ENCODE results near the gene OBP2A. TPM values are rescaled to one million over a fixed set of nuclear protein-coding genes. Genes with fewer than 3 reads are reported as not detected.
"Not testable (repeated sequence)": the region's sequence is repeated elsewhere in the genome, so short reads cannot be mapped to it uniquely, and the experiment has no call there.

OBP2A gene, protein sequence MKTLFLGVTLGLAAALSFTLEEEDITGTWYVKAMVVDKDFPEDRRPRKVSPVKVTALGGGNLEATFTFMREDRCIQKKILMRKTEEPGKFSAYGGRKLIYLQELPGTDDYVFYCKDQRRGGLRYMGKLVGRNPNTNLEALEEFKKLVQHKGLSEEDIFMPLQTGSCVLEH
- total RNA-seq (ENCODE audit: unreplicated experiment) = not detected
- long read RNA-seq = 0 reads

DNA sequence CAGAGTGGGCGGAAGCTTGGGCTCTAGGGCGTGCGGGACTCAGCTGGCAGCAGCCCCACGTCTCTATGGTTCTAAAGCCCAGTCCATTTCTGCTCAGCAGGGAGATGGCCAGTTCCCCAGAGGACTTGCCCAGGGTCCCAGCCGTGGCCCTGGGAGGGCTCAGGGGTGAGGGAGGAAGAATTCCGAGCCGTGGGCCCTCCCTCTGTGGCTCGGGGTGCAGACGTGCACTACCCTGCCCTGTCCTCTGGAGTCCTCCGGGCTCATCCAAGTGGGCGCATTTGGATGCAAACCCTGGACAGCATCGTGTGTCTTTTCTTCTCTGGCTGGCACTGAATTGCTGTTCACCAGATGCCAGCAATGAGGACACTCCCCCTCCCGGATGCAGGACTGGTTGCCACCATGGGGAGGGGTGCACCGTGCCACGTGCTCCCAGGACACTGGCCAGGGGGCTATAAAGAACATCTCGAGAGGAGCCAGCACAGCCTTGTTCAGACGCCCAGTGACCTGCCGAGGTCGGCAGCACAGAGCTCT is at the start of gene OBP2A:
Gene OBP2A, plus strand, starts transcription at position 481 of the 531 bp plus-strand sequence. CDS start 55 bp downstream, outside the sequence.
- DNase-seq (ENCODE audit: low spot score); H3K36me3 Mint-ChIP-seq (ENCODE audit: low read depth, unreplicated experiment); H3K27me3 Mint-ChIP-seq (ENCODE audit: unreplicated experiment); H3K27ac Mint-ChIP-seq (ENCODE audit: unreplicated experiment); H3K4me3 Mint-ChIP-seq (ENCODE audit: unreplicated experiment); H3K4me1 Mint-ChIP-seq (ENCODE audit: unreplicated experiment); H3K9me3 Mint-ChIP-seq (ENCODE audit: unreplicated experiment): not testable (repeated sequence)

DNA sequence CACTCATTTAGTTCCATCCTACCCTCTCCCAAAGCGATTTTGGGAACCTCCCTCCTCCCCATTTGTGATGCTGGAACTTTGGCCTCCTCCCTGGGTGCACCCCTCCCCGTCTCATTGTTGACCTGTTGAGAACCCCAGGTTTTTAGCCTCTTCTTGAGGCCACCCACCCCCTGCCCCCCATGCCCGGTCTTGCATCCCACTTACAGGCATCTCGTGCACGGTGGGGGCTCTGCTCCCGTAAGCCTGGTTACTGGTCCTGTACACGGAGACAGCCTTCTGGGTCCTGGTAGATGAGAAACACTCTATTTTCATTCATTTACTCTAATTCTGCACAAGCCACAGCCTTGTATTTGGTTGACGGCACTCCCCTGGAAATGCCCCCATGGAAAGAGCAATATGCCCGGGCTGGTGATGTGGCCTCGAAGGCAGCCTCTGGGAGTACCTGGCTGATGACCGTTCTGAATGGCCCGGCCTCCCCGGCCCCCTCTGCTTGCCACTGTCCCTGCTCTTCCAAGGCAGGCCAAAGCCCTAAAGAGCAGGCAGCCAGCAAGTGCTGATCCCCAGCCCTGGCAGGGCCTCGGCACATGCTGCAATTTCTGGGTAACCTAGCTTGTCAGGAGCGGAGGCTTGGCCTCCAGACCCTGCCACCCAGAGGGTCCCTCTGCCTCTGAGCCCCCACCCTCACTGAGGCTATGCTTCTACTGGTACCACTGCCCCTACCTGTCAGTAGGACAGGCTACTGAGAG is 47.4 kb upstream of the OBP2A start:
- Mint-ChIP-seq H3K27me3 (ENCODE audit: unreplicated experiment) (peaks cover 6% of the 10 kb centered on the region), H3K4me3 (ENCODE audit: unreplicated experiment) (no peak overlapping the region), H3K9me3 (ENCODE audit: unreplicated experiment) (no peaks in the 10 kb centered on the region), H3K36me3 (ENCODE audit: low read depth, unreplicated experiment) (peaks cover 5% of the 10 kb centered on the region), H3K4me1 (ENCODE audit: unreplicated experiment) (peaks cover 5% of the 10 kb centered on the region), H3K27ac (ENCODE audit: unreplicated experiment) (no peak overlapping the region)
- no peak for DNase-seq (ENCODE audit: low spot score)
- TF ChIP-seq, protein P1, sequence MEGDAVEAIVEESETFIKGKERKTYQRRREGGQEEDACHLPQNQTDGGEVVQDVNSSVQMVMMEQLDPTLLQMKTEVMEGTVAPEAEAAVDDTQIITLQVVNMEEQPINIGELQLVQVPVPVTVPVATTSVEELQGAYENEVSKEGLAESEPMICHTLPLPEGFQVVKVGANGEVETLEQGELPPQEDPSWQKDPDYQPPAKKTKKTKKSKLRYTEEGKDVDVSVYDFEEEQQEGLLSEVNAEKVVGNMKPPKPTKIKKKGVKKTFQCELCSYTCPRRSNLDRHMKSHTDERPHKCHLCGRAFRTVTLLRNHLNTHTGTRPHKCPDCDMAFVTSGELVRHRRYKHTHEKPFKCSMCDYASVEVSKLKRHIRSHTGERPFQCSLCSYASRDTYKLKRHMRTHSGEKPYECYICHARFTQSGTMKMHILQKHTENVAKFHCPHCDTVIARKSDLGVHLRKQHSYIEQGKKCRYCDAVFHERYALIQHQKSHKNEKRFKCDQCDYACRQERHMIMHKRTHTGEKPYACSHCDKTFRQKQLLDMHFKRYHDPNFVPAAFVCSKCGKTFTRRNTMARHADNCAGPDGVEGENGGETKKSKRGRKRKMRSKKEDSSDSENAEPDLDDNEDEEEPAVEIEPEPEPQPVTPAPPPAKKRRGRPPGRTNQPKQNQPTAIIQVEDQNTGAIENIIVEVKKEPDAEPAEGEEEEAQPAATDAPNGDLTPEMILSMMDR (IDR thresholded peaks at IDR 0.05; ENCODE audit: unreplicated experiment) = no peak

DNA sequence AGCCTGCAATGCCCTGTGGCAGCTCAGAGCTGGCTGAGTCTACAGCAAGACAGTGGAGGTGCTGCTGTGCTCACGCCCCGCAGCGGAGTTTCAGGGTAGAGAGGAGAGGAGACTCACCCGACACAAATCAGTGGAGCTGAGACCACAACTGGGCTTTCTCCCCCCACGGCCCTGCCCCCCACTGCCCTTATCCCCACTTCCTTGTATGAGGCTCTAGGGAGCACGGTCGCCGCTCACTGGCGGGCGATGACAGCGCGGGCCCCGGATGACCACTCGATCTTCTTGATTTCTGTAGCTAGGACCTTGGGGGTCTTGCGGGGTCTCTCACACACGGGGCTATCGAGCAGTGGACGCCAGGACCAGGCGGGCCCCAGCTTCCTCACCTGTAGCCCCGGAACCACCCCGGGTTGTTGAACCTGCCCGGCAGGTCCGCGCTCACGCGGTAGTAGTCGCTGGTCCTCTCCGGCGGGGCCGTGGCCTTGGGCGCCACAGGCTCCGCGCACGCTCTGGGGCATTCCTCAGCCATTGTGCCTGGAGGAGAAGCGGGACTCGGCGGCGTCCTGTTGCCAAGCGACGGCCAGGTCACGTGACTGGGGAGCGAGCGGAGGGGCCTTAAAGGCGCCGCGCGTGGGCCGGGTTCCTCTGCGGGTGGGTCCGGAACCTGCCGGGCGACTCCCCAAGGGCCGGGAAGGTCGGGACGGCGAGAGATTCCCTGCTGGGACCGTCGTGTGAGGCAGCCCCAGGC is 46.4 kb upstream of the OBP2A start:
- no peak overlapping the region for H3K27ac Mint-ChIP-seq (ENCODE audit: unreplicated experiment)
- peaks cover 9% of the 10 kb centered on the region for H3K36me3 Mint-ChIP-seq (ENCODE audit: low read depth, unreplicated experiment)
- peaks cover 5% of the 10 kb centered on the region for H3K4me1 Mint-ChIP-seq (ENCODE audit: unreplicated experiment)
- H3K27me3 Mint-ChIP-seq (ENCODE audit: unreplicated experiment) = peaks cover 10% of the 10 kb centered on the region
- no peaks in the 10 kb centered on the region for H3K9me3 Mint-ChIP-seq (ENCODE audit: unreplicated experiment)
- TF ChIP-seq, protein P1 (IDR thresholded peaks at IDR 0.05; ENCODE audit: unreplicated experiment) = no peak
- peak; percentile 92 for DNase-seq (ENCODE audit: low spot score)
- H3K4me3 Mint-ChIP-seq (ENCODE audit: unreplicated experiment) = peak overlapping the region; percentile 82

DNA sequence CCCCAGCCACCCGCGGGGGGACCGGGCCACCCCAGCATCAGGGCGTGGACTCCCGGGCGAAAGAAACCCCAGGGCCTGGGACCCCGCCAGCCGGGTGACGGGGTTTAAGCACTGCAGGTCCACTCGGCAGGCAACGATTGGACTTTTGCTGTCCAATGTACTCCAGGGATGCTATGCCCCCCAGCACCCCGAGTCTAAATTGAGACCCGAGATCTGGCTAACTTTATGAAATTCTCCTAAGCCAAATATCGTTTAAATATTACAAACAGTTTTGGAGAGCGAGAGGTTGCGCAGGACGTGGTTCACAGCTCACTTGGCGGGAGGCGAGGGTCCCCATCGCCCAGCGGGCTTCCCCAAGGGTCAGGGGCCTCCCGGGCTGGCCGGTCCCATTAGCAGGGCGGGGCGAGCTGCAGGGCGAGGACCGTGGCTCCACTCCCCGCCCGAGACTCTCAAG is 45.8 kb upstream of the OBP2A start:
- peaks cover 5% of the 10 kb centered on the region for H3K4me1 Mint-ChIP-seq (ENCODE audit: unreplicated experiment)
- H3K36me3 Mint-ChIP-seq (ENCODE audit: low read depth, unreplicated experiment) = peaks cover 11% of the 10 kb centered on the region
- DNase-seq (ENCODE audit: low spot score) = no peak
- H3K27ac Mint-ChIP-seq (ENCODE audit: unreplicated experiment) = no peak overlapping the region
- TF ChIP-seq, protein P1 (IDR thresholded peaks at IDR 0.05; ENCODE audit: unreplicated experiment) = no peak
- H3K4me3 Mint-ChIP-seq (ENCODE audit: unreplicated experiment) = peak overlapping the region; percentile 90
- H3K27me3 Mint-ChIP-seq (ENCODE audit: unreplicated experiment) = peaks cover 12% of the 10 kb centered on the region
- no peaks in the 10 kb centered on the region for H3K9me3 Mint-ChIP-seq (ENCODE audit: unreplicated experiment)

DNA sequence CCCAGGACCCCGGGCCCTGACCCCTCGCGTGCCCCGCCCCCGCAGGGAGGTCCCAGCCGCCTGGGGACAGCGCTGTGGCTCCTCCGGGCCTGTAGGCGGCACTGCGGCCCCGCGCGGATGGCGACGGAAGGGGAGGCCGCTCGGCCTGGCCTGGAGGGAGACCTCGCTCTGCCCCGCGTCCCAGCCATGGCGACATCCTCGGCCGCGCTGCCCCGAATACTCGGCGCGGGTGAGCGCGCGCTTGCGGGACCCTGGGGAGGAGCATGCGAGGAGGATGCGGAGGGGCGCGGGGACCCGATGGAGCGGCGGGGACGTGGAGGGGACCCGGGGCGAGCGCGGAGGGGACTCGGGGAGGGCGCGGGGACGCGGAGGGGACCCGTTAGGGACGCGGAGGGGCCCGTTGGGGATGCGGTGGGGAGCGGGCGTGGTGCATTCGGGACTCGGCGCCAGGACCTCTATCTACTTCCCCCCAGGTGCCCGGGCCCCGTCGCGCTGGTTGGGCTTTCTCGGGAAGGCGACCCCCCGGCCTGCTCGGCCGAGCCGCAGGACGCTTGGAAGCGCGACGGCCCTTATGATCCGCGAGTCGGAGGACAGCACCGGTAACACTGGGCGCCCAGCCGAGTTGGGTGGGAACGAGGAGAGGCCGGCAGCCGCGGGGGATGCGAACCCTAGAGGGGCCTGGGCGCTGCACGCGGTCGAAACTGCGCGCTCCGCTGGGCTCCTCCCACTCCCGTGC is 45.2 kb upstream of the OBP2A start, which contains the start of gene MRPS2:
Gene MRPS2, plus strand, starts transcription at position 158 of the 736 bp plus-strand sequence. Its CDS starts 29 bp downstream, at position 187.
- Mint-ChIP-seq H3K27me3 (ENCODE audit: unreplicated experiment) (peaks cover 13% of the 10 kb centered on the region), H3K4me3 (ENCODE audit: unreplicated experiment) (peak within 1 kb of the TSS; percentile 90), H3K27ac (ENCODE audit: unreplicated experiment) (peak within 1 kb of the TSS; percentile 75), H3K9me3 (ENCODE audit: unreplicated experiment) (no peaks in the 10 kb centered on the region), H3K4me1 (ENCODE audit: unreplicated experiment) (peaks cover 5% of the 10 kb centered on the region), H3K36me3 (ENCODE audit: low read depth, unreplicated experiment) (peaks cover 11% of the 10 kb centered on the region)
- TF ChIP-seq, protein P1 (IDR thresholded peaks at IDR 0.05; ENCODE audit: unreplicated experiment) = peak; percentile 52
- peak; percentile 98 for DNase-seq (ENCODE audit: low spot score)
